ENCODE measurements around the gene FSTL4.

- TF ChIP-seq CTCF (IDR thresholded peaks at IDR 0.05): no peak
- no peak for TF ChIP-seq POLR2A (IDR thresholded peaks at IDR 0.05; ENCODE audit: low read depth)
- TF ChIP-seq EP300 (IDR thresholded peaks at IDR 0.05): no peak
- no peak for TF ChIP-seq POLR2AphosphoS5 (IDR thresholded peaks at IDR 0.05)
Measured at GRCh38 chr5:133323494-133324457, 288.6 kb downstream of the FSTL4 start.
